Measurements from ENCODE around the gene DHDH.

GRCh38 chr19:48970139-48970766 lies 36.8 kb downstream of the DHDH start:
- TF ChIP-seq CTCF (IDR thresholded peaks at IDR 0.05) = no peak
- no peak for TF ChIP-seq POLR2A (IDR thresholded peaks at IDR 0.05)

All from upper lobe of left lung (tissue), 4 donors.